ENCODE measurements around the gene ACVRL1. TPM values are rescaled to one million over a fixed set of nuclear protein-coding genes. Genes with fewer than 3 reads are reported as not detected.

The ACVRL1 gene
- total RNA-seq, 1 donor from 2014 or later = under 0.01 TPM

DNA sequence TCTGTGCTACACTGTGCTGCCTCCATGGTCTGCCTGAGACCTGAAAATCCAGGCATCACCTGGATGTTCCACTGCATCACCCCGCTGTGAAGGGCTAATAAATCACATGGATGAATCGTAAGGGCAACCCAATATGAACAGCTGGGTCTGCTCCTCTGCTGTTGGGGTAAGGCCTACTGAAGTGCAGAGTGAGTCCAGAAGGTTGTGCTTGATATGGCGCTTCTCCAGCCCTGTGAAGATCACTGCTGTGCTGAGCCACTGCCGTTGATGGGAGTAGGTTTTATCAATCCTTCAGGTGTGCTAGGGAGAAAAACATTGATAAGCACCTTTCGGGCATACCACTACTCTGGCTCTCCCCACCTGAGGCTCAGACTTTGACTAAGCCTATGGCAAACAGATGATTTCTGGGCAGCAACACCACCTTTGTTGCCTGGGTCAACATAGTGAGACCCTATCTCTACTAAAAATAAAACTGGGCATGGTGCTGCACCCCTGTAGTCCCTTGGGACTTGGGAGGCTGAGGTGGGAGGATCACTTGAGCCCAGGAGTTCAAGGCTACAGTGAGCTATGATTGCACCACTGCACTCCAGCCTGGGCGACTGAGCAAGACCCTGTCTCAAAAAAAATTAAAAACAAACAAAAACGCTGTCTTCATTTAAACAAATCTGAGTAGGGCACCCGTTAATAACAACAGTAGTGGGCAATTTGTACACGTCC, 1.7 kb downstream of the ACVRL1 start:
- FAIRE-seq (no peak), DNase-seq (ENCODE audit: low read depth) (no peak)
- Histone ChIP-seq H3K27me3 (ENCODE audit: control insufficient read depth, insufficient read depth, low read length) (peaks cover 26% of the 10 kb centered on the region), H3K4me3 (ENCODE audit: low read depth, low read length) (no peak overlapping the region), H3K36me3 (ENCODE audit: control insufficient read depth, insufficient read depth, low read length) (no peaks in the 10 kb centered on the region)
- TF ChIP-seq, protein P1, sequence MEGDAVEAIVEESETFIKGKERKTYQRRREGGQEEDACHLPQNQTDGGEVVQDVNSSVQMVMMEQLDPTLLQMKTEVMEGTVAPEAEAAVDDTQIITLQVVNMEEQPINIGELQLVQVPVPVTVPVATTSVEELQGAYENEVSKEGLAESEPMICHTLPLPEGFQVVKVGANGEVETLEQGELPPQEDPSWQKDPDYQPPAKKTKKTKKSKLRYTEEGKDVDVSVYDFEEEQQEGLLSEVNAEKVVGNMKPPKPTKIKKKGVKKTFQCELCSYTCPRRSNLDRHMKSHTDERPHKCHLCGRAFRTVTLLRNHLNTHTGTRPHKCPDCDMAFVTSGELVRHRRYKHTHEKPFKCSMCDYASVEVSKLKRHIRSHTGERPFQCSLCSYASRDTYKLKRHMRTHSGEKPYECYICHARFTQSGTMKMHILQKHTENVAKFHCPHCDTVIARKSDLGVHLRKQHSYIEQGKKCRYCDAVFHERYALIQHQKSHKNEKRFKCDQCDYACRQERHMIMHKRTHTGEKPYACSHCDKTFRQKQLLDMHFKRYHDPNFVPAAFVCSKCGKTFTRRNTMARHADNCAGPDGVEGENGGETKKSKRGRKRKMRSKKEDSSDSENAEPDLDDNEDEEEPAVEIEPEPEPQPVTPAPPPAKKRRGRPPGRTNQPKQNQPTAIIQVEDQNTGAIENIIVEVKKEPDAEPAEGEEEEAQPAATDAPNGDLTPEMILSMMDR (IDR thresholded peaks at IDR 0.05; ENCODE audit: insufficient read depth, low read length, severe bottlenecking) = no peak

GRCh38 chr12:51910168-51910567, 2.9 kb downstream of the ACVRL1 start:
- DNase-seq (ENCODE audit: low read depth) = no peak
- TF ChIP-seq, protein P1 (IDR thresholded peaks at IDR 0.05; ENCODE audit: insufficient read depth, low read length, severe bottlenecking) = no peak
- Histone ChIP-seq H3K27me3 (ENCODE audit: control insufficient read depth, insufficient read depth, low read length) (peaks cover 26% of the 10 kb centered on the region), H3K36me3 (ENCODE audit: control insufficient read depth, insufficient read depth, low read length) (no peaks in the 10 kb centered on the region), H3K4me3 (ENCODE audit: low read depth, low read length) (no peak overlapping the region)
- FAIRE-seq = no peak

- Histone ChIP-seq H3K36me3 (ENCODE audit: control insufficient read depth, insufficient read depth, low read length) (no peaks in the 10 kb centered on the region), H3K4me3 (ENCODE audit: low read depth, low read length) (no peak overlapping the region), H3K27me3 (ENCODE audit: control insufficient read depth, insufficient read depth, low read length) (peaks cover 26% of the 10 kb centered on the region)
- no peak for FAIRE-seq
- TF ChIP-seq, protein P1 (IDR thresholded peaks at IDR 0.05; ENCODE audit: insufficient read depth, low read length, severe bottlenecking) = no peak
- no peak for DNase-seq (ENCODE audit: low read depth)
Observed at GRCh38 chr12:51910691-51911090, 3.4 kb downstream of the ACVRL1 start.

DNA sequence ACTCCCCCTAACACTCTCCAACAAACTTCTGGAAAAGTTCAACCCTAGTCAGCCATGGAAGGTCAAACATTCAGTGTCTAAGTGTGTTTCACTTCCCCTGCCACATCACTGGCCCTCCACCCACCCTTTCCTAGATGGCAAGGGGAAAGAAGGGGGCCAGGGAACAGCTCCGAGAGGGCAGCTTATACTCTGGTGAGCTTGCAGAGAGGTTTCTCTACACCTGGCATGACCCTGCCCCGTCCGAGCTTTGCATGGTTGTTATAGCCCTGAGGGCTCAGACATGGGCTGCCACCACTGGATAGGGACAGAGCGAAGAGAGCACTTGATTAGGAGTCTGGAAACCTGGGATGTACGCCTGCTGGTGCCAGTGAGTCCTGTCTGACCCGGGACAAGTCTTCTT, 4.0 kb downstream of the ACVRL1 start:
- H3K27me3 ChIP-seq (ENCODE audit: control insufficient read depth, insufficient read depth, low read length) = peaks cover 24% of the 10 kb centered on the region
- no peak overlapping the region for H3K4me3 ChIP-seq (ENCODE audit: low read depth, low read length)
- no peaks in the 10 kb centered on the region for H3K36me3 ChIP-seq (ENCODE audit: control insufficient read depth, insufficient read depth, low read length)
- TF ChIP-seq, protein P1 (IDR thresholded peaks at IDR 0.05; ENCODE audit: insufficient read depth, low read length, severe bottlenecking) = no peak
- no peak for FAIRE-seq
- DNase-seq (ENCODE audit: low read depth) = no peak

DNA sequence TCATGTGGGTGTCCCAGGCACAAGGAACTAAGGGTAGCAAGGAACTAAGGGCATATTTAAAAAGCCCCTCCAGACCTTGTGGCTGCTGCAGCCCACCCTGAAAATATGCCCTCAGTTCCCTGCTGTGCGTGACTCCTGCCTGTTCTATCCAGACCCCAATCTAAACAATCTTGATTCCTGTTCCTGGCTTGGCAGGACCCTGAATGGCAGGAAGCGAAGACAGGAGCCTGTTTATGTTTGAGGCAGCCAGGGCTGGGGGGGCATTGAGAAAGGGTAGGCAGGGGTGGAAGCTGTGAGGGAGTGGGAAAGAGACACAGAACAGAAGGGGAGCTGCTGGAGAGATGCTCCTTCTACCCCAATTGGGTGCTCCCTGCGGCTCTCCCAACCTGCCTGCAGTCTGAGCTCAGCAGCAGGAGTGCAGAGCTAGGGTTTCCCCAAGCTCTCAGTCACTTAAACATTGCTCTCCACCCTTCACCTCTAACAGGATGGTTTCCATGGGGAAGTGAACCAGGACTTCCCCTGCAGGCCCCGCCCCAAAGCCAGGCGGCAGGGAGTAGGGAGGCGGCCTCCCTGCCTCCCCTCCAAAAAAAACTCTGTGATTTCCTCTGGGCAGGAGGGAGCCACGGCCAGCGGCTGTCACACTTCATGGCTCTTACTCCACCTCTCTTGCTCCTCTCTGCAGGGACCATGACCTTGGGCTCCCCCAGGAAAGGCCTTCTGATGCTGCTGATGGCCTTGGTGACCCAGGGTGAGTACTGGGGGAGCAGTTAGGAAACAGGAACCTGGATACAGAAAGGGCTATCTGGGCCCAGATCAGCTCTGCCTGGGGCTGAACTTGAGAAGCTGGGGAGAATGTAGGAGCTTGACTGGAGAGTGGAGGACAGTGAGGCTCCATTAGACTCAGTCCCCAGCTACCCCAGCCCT, 4.7 kb downstream of the ACVRL1 start:
- TF ChIP-seq, protein P1 (IDR thresholded peaks at IDR 0.05; ENCODE audit: insufficient read depth, low read length, severe bottlenecking) = no peak
- no peak for FAIRE-seq
- H3K27me3 ChIP-seq (ENCODE audit: control insufficient read depth, insufficient read depth, low read length) = peaks cover 24% of the 10 kb centered on the region

More for the DNA sequence above, 4.7 kb downstream of the ACVRL1 start:
- no peak for DNase-seq (ENCODE audit: low read depth)
- H3K36me3 ChIP-seq (ENCODE audit: control insufficient read depth, insufficient read depth, low read length) = no peaks in the 10 kb centered on the region
- H3K4me3 ChIP-seq (ENCODE audit: low read depth, low read length) = no peak overlapping the region
